HG03064 (cell line): ENCODE results near the gene TNFRSF17.

Experiments used
- ATAC-seq: cut with Tn5 transposase; IDR thresholded peaks from one replicate; pipeline ENCODE4 v1.9.1; 2021; ENCODE audit warnings: low read depth; ENCODE audit not compliant: unreplicated experiment

The TNFRSF17 gene

GRCh38 chr16:12000032-12000431, 35.0 kb downstream of the TNFRSF17 start:
- no peak for ATAC-seq

- ATAC-seq = no peak
These were observed 37.5 kb downstream of the TNFRSF17 start for GRCh38 chr16:12002447-12003006.

- ATAC-seq = no peak
These were observed 41.6 kb downstream of the TNFRSF17 start for GRCh38 chr16:12006637-12007036.

GRCh38 chr16:12009462-12009861, 44.5 kb downstream of the TNFRSF17 start:
- ATAC-seq = no peak

- no peak for ATAC-seq
These were observed 44.9 kb downstream of the TNFRSF17 start for GRCh38 chr16:12009922-12010321.

GRCh38 chr16:12010388-12011251, 45.6 kb downstream of the TNFRSF17 start:
- ATAC-seq = no peak

GRCh38 chr16:12011565-12011964, 46.6 kb downstream of the TNFRSF17 start:
- ATAC-seq = no peak

GRCh38 chr16:12016291-12016947, 51.4 kb downstream of the TNFRSF17 start:
- no peak for ATAC-seq

GRCh38 chr16:12017558-12017957, 52.5 kb downstream of the TNFRSF17 start:
- no peak for ATAC-seq
